CD4-positive, alpha-beta T cell treated with Interferon gamma for 1 hour (primary cell): ENCODE results near the gene FBN1.

ENCODE experiments used
- DNase-seq: peaks from one replicate; pipeline ENCODE4 v3.0.0-alpha.2; 2020

FBN1 gene

DNA sequence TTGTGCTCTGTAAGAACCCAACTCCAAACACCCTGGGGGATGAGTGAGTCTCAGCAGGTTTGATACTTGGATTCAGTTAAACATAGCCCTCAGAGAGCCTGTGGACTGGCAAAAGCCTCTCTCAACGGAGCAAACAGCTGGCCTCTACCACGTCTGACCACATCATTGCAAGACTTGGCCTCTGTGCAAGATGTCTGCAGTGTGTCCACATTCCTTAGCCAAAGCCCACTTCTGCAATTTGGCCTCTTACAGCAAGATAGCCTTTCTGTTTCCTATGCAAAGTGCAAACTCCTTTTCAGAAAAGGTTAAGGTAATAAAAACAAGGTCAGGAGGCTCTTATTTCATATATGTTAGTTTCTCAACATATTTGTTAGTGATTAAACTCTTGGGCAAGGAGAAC, 27.9 kb downstream of the FBN1 start:
- no peak for DNase-seq

DNA sequence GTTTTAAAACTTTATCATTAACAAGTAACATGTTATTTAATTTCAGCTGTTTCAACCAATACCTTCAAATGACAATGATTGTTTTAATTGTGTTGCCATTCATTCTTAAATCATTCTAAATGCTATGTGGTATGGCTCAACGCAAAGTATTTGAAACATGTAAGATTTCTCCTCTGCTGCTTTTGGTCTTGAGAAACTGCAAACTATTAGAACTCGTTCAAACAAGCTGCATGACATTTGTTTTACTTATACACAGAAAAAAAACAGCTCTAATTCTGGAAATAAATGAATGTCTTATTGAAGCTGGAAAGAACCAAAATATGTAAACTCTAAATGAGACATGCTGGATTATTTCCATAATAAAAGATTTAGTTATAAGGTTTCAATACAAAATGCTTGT, 29.3 kb downstream of the FBN1 start:
- DNase-seq, result no peak

DNA sequence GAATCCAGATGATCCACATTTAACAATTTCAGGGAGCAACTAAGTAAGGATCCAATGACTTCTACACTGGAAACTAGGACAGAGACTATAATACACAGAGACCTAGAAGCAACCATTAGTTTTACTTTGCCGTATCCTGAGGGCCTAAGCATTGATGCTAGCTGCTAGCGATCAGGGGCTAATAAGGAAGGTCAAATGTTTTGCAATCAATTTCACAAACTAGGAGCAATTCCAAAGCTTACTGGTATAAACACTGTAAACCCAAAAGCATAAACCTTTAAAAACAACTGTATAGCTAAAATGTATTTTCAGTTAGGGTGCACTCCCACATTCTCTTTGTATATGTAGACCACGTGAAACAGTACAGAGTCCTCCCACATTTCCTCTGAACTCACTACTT, 31.5 kb downstream of the FBN1 start:
- DNase-seq, result no peak

DNA sequence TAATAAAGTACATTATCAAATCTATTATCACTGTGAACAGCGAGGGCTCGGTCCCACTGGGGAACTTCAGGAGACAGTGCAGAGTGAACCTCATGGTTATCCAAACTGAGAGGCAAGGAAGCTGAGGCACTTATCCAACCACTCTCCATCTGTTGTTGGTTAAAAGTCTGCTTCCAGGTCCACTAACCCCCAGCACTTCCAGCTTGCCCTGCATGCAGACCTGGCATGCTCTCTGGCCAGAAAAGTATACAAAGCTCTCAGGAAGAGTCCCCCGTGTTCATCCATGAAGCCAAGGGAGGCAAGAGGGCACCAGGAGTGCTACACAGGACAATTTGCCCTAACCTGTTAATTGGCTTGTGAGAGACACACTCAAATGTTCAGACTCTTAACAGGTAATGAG, 36.0 kb downstream of the FBN1 start:
- no peak for DNase-seq

DNA sequence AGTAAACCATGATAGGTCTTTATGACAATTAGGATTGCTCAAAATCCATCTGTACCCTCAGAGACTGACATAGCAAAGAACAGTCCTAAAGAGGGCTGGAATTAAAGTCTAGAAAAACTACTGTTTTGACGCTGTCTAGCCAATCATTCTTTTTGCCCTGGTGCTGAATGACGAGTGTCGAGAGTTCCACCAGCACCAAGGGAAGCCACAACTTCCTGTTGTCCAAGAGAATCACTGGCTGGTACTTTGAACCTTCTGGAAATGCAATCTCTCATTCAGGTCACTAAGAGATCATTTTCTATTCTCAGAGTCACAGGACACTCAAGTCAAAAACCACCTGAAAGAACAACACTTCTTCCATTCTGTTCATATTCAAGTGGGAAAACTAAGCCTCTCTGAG, 37.7 kb downstream of the FBN1 start:
- no peak for DNase-seq

DNA sequence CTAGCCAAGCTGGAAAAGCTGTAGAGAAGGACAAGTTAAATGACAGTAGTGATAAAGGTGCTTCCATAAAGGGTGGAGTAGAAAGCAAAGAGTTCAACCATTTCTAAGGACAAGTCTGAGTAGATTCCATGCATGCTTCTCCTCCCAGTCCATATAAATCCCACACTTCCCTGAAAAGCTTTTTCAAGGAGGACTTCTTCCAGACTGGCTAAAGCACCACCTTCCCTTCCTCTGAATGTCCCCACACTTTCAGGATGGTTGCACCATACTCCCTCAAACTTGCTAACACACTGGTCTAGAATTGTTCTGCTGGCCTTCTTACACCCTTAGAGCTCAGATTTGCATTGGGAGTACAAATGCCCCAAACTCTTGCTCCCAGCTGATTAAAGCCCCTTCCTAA, 40.9 kb downstream of the FBN1 start:
- DNase-seq, result no peak

DNA sequence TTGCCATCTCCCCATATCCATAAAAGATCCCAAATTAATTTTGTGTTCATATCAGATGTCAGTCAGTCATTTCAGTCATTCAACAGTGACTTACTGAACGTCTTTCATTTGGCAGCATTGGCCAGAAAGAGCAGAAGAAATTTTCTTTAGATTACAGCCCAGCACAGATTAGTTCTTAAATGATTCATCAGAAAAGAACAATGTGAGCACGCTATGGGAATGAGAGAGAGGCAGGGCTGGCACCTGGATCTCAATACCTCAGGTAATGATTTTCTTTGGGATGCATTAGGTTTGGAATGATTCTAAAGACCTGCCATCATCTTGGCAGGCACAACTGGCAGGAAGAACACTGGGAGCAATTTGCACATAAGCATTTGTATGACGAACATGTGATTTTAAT, 41.6 kb downstream of the FBN1 start:
- no peak for DNase-seq

DNA sequence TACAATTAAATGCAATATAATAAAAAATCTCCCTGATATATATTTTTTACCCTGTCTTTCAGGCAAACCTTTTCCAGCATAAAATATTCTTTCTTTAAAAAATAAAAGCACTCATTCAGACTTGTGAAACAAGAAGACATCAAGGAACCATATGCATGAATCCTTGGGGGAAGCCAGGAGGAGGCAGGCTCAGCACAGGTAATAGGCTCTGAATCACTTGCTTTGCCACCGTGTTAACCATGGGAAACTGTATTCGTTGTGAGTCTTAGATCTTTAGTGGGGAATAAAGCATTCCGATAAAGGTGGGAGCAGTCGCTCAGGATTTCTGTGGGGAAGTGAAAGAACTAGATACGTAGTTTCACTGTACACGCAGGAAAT, 42.4 kb downstream of the FBN1 start:
- no peak for DNase-seq

DNA sequence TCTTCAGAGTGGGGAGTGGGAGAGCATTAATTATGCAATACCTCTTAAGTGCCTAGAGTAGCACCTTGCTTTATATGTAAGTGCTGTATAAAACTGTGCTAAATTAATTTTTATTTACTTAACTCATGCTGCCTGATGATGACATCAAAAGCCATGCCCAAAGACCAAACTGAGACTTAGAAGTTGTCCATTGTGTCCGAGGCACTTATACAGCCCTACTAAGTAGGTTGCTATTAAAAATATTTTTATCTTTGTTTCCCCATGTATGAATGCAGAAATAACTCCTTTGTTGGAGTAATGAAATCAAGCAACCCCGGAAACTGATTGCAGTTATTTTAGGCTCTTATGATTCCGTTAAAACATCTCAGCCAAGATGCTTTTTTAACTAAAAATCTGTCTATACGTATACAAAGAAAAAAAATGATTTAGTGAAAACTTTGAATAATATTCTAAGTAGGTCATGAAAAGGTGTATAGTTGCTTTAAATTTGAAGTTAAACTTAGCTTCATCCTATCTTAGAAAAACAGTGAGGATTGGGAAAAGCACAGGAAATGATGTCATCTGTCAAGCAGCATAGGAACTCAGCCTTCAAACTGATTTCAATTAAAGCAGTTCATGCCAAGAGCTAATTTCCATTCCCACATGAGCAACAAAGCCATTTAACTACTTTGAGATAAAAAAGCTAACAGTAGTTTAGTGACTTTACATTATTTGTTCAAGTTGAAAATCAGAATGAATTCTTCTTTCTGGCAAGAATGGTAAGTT, 43.0 kb downstream of the FBN1 start:
- no peak for DNase-seq

DNA sequence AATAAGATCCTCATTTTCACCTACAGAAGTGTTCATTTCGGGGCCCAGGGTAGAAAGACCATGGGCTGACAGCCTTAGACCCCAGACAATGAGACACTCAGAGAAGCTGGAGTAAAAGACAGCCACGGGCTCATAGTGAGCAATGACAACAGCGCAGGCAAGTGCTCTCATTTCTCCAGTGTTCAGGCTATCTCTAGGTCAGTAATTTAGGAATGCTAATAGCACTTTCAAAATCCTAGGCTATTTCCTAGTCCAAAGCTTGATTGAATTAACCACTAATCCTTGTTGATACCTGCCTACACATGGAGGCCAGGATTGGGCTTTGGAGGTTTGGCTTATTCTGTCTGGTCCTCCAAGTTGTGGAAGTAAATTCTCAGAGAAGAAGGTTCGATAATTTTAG, 44.4 kb downstream of the FBN1 start:
- DNase-seq, result no peak

DNA sequence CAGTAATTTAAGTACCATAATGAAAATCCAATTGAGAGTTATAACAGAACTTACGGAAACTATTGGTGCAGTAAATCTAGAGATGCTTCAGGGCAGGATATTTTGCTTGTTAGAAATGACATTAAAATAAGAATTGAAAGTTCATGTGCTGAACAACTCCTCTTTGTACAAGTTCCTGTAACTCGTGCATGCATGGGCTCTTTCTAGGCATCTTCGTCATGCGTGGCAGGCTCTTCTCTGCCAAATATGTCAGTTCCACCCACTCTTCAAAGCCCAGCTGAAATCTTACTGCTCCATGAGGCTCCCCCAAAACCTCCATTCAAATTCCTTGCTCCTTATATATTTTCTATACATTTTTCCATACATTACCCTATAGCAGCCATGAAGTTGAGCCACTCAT, 48.7 kb downstream of the FBN1 start:
- no peak for DNase-seq

DNA sequence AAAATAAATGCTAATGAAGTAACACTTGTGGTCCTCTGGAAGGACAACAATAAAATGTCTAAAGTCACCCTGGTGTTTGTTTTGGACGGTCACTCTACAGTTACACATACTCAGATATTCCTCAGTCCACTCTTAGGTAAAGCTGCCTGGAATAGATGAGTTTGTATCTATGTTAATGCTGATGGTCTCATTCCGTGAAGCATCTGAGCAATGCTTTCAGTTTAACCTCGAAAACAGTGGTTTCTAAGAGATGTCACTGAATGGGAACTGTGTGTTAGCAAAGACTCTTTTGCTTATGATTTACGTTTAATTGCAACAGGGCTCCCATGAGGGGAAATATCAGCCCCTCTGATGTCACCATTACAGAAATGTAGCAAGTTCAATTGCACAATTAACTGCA, 49.1 kb downstream of the FBN1 start:
- DNase-seq, result no peak

DNA sequence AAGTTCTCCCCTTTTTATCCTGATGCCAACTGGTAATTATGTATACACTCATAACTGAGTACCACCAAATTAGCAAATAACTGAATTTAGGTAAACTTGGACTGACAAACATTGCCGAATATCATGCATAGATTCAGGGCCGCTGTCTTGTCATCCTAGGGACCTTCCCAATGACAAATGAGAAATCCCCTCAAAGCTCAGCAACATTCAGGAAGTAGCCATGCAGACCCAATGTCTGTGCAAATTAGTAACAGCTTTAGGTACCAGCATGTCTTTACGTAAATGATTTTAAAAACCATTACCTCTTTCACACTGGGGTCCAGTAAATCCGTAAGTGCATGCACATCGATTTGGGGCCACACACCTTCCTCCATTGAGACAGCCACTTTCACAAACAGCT, 49.5 kb downstream of the FBN1 start:
- DNase-seq, result no peak

DNA sequence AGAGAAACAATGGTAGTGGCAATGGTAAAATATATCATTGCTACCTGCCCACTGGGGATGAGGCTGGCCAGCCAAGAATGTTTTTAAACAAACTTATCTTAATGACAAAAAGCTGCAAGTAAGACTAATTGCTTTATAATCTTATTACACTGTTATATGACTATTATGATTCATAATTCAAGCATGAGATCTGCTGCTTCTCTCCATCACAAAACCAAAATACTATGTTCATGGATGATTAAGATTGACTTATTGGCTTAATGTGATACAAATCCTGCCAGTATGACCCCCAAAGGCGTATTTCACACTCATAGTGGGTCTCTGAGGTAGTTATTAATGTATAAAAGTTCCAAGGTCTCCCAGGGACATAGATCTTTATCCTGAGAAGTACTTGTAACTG, 52.6 kb downstream of the FBN1 start:
- DNase-seq, result no peak

DNA sequence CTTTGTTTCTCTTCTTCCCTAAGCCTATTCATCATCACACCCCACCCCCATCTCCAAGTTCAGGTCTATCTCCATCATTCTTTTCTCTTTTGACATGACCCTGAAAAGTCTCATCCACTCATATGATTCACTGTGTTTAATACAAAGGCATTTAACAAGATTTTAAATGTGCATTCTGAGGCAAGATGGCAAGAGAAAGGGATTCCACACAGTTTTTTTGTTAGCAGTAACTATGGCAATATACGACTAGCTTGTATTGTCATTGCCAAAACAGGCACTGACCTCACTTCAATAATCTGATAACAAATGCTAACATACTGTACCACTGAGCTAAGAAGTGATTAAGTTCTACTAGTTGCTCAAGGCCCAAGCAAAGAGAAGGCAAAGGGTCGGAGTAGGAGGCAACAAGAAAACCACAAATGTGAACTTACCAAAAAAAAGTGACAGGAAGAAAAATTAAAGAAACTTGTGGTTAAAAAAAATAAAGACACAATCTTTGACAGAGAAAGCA, 53.2 kb downstream of the FBN1 start:
- DNase-seq, result no peak

DNA sequence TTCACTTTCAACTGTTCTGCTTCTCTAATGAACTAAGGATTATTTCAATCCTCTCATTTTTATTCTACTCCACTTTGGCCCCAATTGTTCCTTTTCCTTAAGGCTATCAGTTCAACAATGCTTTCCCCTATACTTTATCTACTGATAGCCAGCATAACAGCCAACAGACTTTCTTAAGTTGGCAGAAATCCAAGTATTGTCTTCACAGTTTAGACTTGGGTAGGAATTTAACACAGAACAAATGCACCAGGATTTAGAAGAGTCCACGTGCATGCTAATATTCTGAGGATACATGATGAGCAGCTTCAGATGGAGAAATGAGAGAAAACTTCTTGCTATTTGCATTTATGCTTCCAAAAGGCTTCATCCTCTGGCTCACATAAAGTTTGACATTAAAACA, 54.8 kb downstream of the FBN1 start:
- no peak for DNase-seq

DNA sequence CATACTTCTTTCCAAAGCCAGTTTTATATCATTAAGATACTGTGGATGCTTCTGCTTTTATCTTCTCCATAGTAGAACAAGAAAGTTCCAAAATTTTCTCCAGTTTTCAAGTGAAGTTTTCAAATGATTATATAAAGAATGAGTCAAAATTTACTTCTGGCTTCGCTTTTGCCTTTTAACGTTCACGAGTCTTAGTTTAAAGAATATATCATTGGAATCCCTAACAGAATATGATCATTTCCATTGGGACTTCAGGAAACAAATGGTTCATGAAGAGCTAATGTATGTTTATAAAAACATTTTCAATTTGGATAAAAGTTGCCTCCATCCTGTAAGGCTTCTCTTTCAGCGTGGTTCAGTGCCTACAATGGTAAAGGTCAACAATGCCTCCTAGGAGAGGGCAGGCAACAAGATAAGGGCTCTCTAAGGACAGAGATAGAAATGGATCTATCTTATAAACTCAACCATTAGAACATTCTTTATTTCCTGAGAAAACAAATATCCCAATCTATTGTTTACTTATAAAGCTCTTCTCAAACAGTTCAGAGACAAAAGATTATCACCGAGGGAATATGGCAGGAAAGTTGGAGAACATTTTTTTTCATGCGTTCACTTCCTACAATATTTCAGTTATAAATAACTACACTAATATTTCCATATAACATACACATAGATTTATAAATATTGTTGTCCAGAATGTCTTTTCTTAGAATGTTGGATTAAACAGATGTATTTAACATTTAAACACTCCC, 60.5 kb downstream of the FBN1 start:
- no peak for DNase-seq

DNA sequence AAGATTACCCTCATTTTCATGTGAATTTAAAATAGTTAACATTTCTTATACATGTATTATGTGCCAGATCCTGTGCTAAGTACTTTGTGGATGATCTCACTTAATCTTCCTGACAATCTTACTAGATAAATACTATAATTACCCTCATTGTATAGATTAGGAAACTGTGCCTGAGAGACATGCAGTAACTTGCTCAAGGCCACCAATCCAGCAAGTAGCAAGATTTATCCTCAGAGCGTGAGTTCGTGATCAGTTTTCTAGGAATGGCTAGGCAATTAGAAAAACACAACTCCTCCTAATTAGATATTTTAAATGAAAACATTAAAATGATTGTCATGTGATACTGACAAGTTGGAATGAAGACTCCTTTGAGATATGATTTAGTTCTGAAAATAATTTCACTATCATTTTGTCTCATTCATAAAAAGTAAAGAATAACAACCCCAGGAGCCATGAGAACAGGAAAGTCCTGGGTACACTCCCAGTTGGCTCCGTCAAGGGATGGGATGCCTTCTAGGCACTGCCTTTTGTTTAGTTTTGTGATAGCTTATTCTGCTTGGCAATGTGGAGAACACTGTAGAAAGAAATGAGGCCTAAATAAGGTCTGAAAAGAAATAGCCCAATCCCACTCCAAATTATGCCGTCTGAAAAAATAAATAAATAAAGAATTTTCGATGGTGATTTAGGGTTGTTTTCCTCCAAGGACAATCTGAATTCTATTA, 61.3 kb downstream of the FBN1 start:
- DNase-seq, result no peak

DNA sequence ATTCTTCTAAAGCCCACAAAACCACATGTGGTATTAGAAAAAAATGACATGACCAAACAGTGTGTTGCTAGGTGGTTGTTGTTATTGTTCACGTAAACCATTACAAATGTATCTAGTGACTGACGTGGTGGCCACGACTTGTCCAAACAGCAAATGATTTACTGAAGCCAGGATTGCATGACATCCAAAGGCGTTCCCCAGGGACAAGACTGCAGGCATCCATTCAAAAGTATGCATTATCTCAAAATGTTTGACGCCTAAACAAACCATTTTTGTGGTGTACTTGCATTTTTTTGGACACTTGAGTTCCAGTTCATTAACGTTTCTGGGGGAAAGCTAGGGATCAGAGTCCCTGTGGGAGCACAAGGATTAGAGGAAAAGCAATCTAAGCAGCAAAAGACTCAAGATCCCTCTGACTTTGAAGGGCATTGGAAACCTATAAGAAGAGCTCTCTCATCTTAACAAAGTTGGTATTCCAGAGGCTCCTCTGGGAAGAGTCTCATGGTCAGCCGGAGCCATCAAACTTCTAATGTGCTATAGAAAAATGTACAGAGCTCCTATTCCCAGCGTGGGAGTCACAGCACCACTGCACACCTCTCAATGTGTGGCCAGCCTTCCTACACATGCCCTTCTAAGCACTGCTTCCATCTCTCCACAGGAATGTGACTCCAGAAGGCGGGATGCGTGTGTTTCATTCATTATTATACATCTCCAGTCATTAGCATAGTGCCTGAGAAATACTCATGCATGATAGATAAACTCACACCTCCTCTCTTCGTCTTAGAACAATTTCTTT, 62.9 kb downstream of the FBN1 start:
- DNase-seq, result no peak

DNA sequence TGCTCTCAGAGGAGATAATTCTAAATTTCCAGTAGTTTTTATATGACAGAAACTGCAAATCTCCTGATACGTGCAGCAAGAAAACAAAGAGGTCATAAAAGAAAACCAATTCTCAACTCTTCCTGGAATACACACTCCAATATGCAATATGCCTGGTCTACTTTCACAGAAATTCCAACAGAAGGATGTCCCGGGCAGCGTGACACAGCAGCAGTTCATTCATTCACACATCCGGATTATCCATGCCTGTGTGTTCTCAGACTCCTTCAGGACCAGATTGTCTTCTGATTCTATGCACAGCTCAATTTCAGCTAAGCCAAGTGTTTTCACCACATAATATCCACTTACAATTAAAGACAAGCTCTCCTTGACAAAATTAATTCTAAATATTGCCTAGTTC, 64.3 kb downstream of the FBN1 start:
- no peak for DNase-seq

DNA sequence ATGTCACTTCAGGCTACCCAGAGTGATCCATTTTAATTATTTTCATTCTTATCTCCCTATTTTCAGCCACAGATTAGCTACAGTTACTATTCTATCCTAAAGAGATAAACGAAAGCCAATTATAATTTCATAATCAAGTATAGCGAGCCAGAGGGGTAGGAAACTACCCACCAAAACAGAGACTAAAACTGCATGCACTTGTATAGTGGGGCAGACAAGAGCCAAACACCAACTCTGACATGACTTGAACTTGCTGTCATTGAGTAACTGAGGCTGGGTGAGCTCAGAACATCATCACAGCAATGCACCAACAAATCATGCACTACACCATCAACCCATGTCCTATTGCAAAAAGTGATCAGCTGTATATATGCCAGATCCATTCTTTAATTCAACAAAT, 64.8 kb downstream of the FBN1 start:
- DNase-seq, result no peak

DNA sequence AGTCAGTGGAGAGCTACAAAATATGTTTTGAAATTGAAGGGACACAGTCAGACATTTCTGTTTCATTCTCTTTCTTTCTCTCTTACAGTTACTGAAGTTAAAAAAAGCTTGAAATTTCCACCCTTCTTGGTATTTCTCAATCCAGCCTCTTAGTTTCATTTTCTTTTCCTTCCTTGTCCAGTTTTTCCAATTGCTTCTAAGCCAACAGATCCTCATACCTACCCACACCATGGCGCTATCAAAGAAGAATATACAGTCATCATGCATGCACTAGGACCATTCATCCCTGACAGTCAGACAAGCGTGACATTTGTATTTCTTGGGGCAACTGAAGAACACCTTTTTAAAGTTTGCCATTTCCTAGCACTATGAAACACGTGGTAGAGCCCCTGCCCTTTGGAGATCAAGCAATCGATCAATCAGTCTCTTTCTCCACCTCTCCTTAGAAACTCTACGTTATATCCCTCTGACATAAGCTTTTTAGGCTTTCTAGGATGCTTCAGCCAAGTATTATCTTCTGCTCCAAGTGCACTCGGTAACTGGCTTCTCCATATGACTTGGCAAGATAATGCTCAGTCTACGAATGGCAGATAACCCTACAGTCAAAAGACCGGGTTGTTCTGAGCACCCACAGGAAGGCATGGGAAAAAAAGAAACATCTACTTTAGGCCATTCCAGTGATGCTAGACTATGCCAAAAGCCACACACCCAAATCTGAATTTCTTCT, 65.4 kb downstream of the FBN1 start:
- no peak for DNase-seq
